HK-2 (cell line): ENCODE data around the gene RASGRF1.

Experiments used
- DNase-seq: peaks from one replicate; pipeline ENCODE4 v3.0.0-alpha.2; 2018; ENCODE audit not compliant: unreplicated experiment

The RASGRF1 gene

GRCh38 chr15:78988361-78988911 lies 102.1 kb downstream of the RASGRF1 start:
- DNase-seq: peak; percentile 90

DNA sequence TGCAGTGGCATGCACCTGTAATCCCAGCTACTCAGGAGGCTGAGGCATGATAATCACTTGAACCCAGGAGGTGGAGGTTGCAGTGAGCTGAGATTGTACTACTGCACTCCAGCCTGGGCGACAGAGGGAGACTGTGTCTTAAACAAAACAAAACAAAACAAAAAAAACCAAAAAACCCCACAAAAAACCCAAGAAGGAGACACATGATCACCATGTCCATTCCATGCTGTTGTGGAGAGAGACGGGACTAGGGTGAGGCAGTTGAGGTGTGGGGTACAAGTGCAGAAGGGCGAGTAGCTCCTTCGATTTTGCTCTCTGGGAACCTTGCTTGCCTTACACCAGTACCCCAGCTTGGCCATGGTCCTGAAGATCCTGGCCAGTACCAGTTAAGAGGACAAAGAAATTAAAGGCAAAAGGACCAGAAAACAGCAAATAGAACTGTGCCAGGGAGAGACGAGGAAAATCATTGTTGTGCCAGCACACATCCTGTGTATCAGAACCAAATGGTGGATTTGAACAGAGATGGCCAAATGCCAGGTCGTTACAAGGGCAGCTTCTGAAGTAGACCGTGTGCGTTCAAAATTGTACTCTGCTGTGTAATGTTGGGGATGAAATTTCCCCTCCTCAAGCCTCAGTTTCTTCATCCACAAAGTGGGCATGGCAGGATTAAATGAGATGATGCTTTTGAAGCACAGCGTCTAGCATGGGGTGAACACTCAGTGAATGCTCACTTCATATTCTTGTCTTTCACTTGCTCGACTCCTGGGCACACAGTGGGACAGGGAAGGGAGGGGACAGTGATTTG lies 102.8 kb downstream of the RASGRF1 start:
- DNase-seq: no peak

DNA sequence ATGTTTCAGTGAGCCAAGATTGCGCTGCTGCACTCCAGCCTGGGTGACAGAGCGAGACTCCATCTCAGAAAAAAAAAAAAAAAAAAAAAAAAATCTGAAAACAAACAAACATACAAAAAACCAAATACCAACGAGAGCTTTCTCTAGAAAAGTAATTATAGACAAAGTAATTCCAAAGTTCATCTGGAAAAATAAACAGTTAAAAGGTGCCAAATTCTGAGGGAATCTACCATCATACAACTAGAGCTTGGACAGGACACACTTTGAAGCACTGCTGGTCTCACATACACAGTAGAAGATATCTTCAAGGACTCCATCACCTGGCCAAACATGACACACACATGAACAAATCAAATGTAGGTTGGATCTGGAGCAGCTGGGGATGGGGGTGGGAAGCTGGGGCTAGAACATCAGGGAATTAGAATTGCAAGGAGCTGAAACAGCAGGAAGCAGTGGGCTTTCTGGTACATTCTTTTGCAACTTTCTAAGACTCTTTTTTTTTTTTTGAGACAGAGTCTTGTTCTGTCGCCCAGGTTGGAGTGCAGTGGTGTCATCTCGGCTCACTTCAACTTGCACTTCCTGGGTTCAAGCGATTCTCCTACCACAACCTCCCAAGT lies 104.6 kb downstream of the RASGRF1 start:
- no peak for DNase-seq

- DNase-seq: no peak
These were observed 106.5 kb downstream of the RASGRF1 start for GRCh38 chr15:78984041-78984440.

DNA sequence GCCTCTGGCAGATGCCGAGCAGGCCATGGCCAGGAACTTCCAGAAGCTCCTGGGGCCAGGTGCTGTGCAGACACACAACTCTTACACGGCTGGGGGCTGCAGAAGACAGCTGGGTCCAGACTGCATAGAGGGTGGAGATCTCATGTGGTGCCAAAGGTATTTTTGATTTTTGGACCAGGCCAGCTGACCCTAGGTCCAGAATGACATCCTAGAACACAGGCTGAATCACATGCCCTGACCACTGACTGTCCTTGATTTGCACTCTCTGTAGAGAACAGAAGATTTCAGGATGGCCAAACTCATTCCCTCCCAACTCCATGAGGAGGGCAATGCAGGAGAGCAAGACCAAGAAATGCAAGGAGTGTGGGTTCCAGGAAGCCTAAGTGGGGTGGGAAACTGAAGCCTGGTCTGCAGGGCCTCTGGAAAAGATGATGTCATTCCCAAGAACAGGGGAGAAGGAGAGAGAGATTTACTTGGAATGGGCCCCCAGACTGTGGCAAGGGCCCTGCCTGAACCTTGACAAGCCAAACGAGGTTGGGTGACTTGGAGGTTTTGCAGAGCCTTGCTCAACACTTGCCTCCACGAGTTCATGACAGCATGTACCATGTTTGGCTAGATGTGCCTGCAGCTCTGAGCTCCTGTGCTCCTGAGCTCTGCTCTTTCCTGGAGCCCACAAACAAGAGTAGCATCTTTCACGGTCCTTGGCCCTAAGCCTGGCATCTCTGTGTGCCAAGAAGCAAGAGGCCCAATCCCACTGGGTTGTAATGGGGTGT lies 107.2 kb downstream of the RASGRF1 start:
- no peak for DNase-seq

DNA sequence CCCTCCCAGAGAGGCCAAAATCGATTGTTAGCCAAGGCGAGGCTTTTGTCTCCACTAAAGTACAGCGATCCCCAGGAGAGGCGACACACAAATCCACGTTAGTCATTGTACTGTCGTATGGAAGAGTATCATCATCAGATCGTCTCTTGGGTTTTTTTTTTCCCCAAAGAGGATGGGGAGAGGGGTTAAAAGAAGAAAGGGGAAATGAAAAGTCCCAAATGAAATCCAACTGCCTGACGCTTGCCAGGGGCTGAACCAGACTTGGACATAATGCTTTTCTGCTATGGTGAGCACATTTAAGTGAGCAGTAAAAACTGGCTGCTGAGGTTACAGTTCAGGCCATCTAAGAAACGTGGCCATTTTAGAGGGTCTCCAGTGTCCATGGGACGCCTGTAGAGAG lies 107.8 kb downstream of the RASGRF1 start:
- DNase-seq: no peak

DNA sequence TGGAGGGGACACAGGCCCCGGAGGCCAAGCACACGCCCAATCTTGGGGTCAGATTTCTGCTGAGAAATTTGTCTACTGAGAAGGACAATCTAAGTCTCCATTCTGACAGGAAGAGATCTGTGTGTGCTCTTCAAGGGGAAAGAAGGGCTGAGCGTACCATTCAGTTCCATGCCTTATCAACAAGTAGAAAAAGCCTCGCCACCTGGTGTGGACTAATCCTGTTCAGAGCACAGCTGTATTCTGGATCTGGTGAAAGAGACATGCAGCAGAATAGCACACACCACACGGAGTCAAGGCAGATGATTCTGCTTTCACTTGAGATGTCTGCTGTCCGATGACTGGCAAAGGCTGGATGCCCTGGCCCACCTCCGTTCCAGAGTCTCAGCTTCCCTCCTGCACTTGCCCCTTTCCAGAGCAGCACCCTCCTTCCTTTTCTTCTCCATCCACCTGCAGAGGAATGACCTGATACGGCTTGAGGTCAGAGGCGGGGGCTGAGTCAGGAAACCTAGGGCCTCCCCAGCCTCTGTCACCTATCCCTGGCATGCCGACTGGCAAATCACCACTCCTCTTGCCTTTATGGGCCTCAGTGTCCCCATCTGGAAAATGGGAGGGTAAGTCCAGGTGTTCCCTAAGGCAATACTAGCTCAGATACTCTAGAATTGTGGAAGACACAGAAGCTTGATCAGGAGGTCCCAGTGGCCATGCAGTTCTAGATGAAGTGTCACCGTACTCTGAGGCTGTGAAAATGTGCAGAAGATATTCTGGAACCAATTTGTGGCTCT lies 108.9 kb downstream of the RASGRF1 start:
- DNase-seq: no peak

DNA sequence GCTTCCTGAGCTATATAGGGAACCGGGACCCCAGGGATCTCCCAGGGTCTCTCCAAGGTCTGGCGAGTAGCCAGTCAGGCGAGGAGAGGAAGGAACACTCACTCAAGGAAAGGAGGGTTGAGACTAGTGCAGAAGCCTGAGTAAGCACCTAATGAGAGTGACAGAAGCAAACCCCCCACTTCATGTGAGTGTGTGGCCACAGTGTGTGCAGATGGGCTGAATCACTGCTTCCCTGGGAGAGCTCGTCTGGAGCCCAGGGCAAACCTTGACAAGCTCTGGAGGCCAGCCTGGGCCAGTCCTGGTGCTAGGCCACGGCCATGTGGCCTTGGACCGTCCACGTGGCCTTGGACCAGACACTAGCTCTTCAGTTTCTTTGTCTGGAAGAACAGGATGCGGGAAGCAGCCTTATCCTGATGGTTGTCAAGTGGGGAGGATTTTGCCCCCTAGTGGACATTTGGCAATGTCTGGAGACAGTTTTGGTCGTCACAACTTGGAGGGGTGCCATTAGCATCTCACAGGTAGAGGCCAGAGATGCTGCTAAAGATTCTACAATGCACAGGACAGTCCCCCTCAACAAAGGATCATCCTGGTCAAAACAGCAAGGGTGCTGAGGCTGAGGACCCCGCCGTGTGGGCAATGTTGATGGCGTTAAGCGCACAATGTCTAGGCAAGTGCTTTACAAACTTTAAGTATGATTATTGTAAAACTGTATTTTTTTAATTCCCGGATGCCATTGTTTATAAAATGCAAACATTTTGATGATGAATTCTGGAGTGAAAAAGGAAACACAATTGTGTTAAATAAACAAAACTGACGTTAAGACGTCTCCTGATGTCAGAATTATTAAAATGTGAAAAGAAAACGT lies 110.9 kb downstream of the RASGRF1 start:
- peak; percentile 35 for DNase-seq

- DNase-seq: no peak
These were observed 111.9 kb downstream of the RASGRF1 start for GRCh38 chr15:78978601-78979179.

DNA sequence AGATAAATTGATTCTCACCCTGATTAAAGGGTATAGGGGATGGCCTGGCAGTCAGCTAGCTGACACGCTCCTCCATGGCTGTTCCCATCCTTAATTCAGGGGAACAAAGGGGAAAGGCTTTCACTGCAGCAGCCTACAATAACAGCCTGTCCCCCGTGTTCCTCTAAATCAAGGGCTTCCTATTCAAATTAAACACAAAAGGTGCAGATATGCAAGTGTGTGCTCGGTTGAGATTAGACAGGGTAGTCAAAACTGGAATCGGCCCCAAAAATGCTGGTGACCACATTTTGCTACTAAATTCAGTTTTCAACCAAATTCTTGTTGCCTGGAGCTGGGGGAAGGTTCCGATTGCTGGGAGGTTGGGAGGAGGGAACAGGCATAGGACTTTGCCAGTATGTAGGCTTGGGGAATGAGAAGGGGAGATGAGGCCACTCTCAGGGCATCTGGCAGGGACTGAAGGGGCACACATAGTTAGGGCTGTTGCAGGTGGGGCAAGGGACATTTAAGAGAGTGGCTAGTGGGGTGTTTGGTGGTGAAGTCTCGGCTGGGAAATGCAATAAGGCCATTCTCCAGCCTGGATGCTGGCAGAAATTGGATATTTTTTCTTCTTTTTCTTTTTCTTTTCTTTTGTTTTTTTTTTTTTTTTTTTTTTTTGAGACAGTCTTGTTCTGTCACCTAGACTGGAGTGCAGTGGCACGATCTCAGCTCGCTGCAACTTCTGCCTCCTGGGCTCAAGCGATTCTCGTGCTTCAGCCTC lies 112.8 kb downstream of the RASGRF1 start:
- no peak for DNase-seq

DNA sequence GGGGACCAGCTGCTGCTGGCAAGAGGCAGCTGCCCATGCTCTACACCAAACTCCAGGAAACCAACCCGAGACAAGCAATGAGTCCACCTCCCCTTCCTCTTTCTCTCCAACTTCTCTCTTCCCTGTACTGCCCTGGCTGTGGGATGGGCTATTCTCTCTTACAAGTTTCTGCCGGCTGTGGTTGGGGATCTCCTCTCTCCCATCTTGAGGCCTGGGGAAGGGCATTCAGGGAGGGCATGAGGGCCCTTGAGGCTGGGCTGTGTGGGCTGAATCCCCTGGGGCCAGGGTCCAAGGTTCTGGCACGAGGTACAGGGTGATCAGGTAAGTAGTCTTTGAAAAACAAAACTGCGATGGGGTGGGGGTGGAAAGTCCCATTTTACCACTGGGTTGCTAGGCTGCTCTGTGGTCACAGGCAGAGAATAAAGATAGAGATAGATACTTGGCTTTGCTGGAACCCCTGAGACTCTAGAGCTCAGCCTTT lies 113.4 kb downstream of the RASGRF1 start:
- DNase-seq: no peak

- DNase-seq: no peak
These were observed 113.9 kb downstream of the RASGRF1 start for GRCh38 chr15:78976691-78977090.

GRCh38 chr15:78974272-78974918 lies 116.2 kb downstream of the RASGRF1 start:
- DNase-seq: no peak

DNA sequence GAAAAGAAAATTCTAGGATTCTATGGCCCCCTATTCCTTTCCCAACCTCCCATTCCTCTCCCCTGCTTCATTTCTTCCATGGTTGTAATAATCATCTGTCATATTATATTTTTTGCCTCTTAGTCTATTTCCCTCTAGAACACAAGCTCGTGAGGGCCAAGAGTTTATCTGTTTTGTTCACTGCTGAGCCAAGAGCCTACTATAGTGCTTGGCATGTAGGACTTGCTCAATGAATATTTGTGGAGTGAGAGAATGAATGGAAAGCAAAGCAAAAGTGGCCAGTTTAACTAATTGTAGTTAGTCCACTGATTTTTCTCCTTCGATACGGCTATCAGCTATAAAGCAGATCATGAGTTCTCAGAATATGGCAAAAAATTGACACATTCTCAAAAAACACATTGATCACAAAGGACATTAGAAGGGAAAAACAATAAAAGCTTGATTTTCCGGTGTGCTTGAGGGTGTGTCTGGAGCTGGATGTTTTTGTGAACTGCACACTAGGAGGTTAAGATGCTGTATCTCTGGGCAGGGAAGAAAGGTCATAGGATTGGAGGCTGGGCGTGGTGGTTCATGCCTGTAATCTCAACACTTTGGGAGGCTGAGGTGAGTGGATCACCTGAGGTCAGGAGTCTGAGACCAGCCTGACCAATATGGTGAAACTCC lies 120.8 kb downstream of the RASGRF1 start:
- DNase-seq: no peak

DNA sequence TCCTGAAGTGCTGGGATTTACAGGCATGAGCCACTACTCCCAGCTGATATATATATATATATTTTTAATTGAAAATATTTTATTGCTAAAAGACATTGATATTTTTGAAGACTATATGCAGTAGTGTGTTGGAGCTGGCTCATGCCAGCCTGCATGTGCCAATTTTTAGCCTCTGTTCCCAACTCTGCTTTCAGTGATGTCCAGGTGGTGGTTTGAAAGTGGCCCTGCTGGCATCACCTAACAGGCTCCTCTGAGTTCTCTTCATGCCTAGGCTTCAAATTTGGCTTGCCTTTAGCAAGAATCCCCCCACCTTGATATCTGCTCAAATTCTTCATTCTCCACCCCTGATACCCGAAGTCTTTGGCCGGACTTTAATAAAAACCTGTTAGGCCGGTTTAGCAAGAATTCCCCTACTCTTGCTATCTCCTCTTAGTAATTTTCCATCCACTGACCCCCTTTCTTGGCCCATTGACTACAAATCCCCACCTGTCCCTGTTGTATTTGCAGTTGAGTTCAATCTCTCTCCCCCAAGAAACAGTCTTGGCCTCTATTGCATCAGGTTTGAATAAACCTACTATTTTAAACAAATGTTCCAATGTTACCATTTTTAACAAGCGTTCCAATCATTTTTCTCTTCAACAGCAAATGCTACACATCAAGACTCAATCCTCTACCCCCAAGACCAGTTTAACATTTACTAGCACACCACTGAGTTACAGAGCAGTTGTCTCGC lies 121.9 kb downstream of the RASGRF1 start:
- DNase-seq: no peak

DNA sequence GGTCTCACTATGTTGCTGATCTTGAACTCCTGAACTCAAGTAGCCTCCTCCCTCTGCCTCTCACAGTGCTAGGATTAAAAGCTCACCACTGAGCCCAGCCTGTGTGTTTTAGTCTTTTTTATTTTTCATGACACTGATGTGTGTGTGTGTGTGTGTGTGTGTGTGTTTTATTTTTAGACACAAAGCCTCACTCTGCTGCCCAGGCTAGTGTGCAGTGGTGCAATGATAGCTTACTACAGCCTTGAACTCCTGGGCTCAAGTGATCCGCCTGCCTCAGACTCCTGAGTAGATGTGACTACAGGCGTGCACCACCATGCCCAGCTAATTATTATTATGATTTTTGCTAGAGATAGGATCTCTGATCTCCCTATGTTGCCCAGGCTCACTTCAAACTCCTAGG lies 122.5 kb downstream of the RASGRF1 start:
- no peak for DNase-seq

DNA sequence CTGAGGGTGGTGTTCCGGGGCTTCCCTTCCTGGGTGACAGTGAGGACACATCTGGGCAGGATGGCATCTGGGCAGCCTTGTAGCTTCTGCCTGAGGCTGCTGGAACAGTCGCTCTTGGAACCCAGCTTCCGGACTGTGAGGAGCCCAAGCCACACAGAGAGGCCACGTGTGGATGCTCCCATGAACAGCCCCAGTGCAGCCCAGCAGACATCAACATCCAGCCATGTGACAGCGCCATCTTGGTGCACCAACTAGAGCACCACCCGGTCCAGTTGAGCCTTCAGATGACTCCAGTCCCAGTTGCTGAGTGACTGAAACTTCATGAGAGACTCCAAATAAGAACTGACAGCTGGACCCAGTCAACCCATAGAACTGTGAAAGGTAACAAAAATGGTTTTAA lies 130.3 kb downstream of the RASGRF1 start:
- no peak for DNase-seq

- DNase-seq: no peak
These were observed 131.2 kb downstream of the RASGRF1 start for GRCh38 chr15:78959360-78959759.
